Hindlimb muscle (tissue), 1 donor: ENCODE data around the gene OR4A47. TPM values are rescaled to one million over a fixed set of nuclear protein-coding genes. Genes with fewer than 3 reads are reported as not detected.
"Not testable (repeated sequence)": the region's sequence is repeated elsewhere in the genome, so short reads cannot be mapped to it uniquely, and the experiment has no call there.

Experiments used
- DNase-seq: peaks from one replicate; pipeline ENCODE4 v3.0.0-alpha.2; 2013
- polyA plus RNA-seq: library from polyadenylated mRNA; unstranded; fragments of 120-200 nt; gene quantifications from one replicate; pipeline ENCODE4 v1.2.1, GENCODE V29; 2013; ENCODE audit not compliant: insufficient read length

OR4A47 gene, protein sequence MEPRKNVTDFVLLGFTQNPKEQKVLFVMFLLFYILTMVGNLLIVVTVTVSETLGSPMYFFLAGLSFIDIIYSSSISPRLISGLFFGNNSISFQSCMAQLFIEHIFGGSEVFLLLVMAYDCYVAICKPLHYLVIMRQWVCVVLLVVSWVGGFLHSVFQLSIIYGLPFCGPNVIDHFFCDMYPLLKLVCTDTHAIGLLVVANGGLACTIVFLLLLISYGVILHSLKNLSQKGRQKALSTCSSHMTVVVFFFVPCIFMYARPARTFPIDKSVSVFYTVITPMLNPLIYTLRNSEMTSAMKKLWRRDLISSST
- not detected for polyA plus RNA-seq

DNA sequence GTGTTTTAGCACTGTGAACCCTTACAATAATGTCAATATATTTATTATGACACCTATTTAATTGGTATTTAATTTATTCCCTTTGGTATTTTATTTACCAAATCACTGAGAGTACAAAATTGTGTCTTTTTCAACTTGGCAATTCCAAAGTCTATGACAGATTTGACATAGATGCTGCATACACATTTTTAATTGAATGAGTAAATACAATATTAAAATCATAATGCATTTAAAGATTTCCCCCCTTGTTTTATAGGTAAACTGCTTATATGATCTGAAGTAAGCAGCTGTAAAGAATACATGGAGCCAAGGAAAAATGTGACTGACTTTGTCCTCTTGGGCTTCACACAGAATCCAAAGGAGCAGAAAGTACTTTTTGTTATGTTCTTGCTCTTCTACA is at the start of gene OR4A47:
Gene OR4A47, plus strand, starts transcription at position 301 of the 400 bp plus-strand sequence. Its CDS starts 0 bp downstream, at position 301.
- not testable (repeated sequence) for DNase-seq

GRCh38 chr11:48455909-48456308 is 32.7 kb upstream of the OR4A47 start:
- not testable (repeated sequence) for DNase-seq

GRCh38 chr11:48473966-48474365 is 14.6 kb upstream of the OR4A47 start:
- not testable (repeated sequence) for DNase-seq

DNA sequence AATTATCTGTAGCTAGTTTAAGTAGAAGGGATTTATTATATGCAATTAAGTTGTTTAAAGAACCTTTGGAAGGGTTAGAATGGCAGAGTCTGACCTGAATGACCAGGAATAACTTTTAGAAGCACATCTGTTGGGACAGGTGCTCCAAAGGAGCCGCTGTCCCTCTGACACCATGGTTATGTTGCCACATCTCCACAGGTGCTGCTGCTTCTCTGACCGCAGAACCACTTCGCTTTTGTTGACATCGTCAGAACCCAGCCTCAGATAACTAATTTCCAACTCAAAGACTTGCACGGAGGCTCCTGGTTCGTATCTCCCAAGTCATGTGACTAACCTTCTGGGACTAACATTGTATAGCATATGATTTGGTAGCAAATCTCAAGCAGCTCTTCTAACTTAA is 13.9 kb upstream of the OR4A47 start:
- not testable (repeated sequence) for DNase-seq

GRCh38 chr11:48506169-48506568 is 17.6 kb downstream of the OR4A47 start:
- not testable (repeated sequence) for DNase-seq

DNA sequence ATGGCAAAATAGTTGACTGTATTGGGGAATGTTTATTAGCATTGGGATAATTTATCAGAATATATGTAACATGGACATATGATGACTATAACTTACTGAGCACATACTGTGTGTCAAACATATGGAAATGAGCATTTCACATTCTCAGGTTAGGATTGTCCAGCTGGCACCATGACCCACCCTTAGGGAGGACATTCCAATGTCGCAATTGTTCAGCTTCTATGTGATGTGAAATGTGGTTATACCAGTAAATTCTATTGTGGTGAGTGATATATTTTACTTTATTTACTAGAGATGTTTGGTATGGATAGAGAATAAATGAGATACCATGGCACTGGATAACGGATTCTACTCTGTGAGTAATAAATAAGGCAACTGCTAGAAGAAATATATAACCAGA is 50.4 kb downstream of the OR4A47 start:
- no peak for DNase-seq

Other genes with a start within 250 kb of the OR4A47 start
- gene OR4X2, start 243.7 kb upstream of the OR4A47 start, polyA plus RNA-seq = not detected
- not detected for gene OR4X1, start 224.9 kb upstream of the OR4A47 start, polyA plus RNA-seq
- not detected for gene OR4S1, start 182.6 kb upstream of the OR4A47 start, polyA plus RNA-seq
- gene OR4C3, start 163.9 kb upstream of the OR4A47 start, polyA plus RNA-seq = not detected
- gene OR4C5, start 122.3 kb upstream of the OR4A47 start, polyA plus RNA-seq = not detected